SK-N-MC (cell line): Measurements from ENCODE around the gene MED7.

Experiments
- EZH2 ChIP-seq: fragments of 200-600 bp; sonication (generic); IDR thresholded peaks from one replicate; pipeline ENCODE4 v1.6.1; 2017; ENCODE audit warnings: antibody characterized with exemption
- FOXP2 ChIP-seq: optimal IDR thresholded peaks from 2 replicates; pipeline ENCODE3; 2011; ENCODE audit warnings: mild to moderate bottlenecking, moderate library complexity; ENCODE audit not compliant: insufficient read depth; ENCODE audit errors: extremely low read length, control extremely low read depth
- POLR2AphosphoS5 ChIP-seq: IDR thresholded peaks from 2 replicates; pipeline ENCODE4 v1.6.1; 2012; ENCODE audit warnings: mild to moderate bottlenecking, low read depth, low read length, borderline replicate concordance

- no peak for TF ChIP-seq POLR2AphosphoS5
- TF ChIP-seq EZH2 = no peak
- TF ChIP-seq FOXP2 = no peak
Observed at GRCh38 chr5:157108976-157109375, 33.7 kb downstream of the MED7 start, which contains the start of gene HAVCR2.
